Endothelial cell of umbilical vein (primary cell): ENCODE results near the gene GRM8. TPM values are rescaled to one million over a fixed set of nuclear protein-coding genes. Genes with fewer than 3 reads are reported as not detected.
A peak's percentile ranks its signal among the peaks of the same experiment; 100 is the strongest.

ENCODE experiments used
- BruUV-seq: library from RNA; stranded (reverse); fragments of 400-500 nt; replicated peaks from 2 replicates; lab custom pipeline; 2021; lab: Mats Ljungman, UMichigan
- CTCF ChIA-PET: fragments of 300-600, 350-600 bp; sonication (Branson Sonifier 250); formaldehyde crosslinking; loops from one replicate; lab custom pipeline; 2021; ENCODE audit warnings: antibody characterized with exemption, inconsistent platforms; lab: Charles Lee
- POLR2A ChIA-PET: fragments of 300-600, 350-600 bp; sonication (Branson Sonifier 250); formaldehyde crosslinking; loops from one replicate; lab custom pipeline; 2021; ENCODE audit warnings: antibody characterized with exemption, inconsistent platforms; lab: Charles Lee
- DNase-seq: peaks from one replicate; pipeline ENCODE4 v3.0.0-alpha.2; 2011; ENCODE audit warnings: low read depth, low spot score
- FAIRE-seq: peaks from 2 replicates; lab custom pipeline; 2011; peaks lifted over from hg19 to GRCh38; lab: Jason Lieb, UNC
- H2AFZ ChIP-seq: 2 replicates; pipeline ENCODE4 v1.6.0; 2012; ENCODE audit warnings: low read depth, low read length, control low read depth, inconsistent platforms
- H3K27ac ChIP-seq: 2 replicates; pipeline ENCODE4 v1.5.1; 2011; ENCODE audit warnings: low read depth, mild to moderate bottlenecking, control low read depth, low read length, moderate library complexity; ENCODE audit not compliant: insufficient read depth
- H3K27me3 ChIP-seq, 2 experiments: 2 replicates each; pipeline versions ENCODE4 v1.6.0 to v1.6.1; 2011; ENCODE audit warnings: low read length in 2 of 2, mixed read lengths in 1 of 2; ENCODE audit not compliant: control insufficient read depth in 2 of 2, insufficient read depth in 2 of 2
- H3K36me3 ChIP-seq, 2 experiments: 2 replicates in 1 of 2; 3 replicates in 1 of 2; pipeline ENCODE4 v1.5.1; 2011; ENCODE audit warnings: low read length in 2 of 2, mild to moderate bottlenecking in 1 of 2, moderate library complexity in 1 of 2; ENCODE audit not compliant: control insufficient read depth in 2 of 2, insufficient read depth in 2 of 2; ENCODE audit errors: extremely low read depth in 1 of 2
- H3K4me1 ChIP-seq: 3 replicates; pipeline ENCODE4 v1.5.1; 2011; ENCODE audit warnings: mild to moderate bottlenecking, low read length; ENCODE audit not compliant: control insufficient read depth, insufficient read depth; ENCODE audit errors: extremely low read depth
- H3K4me2 ChIP-seq: 2 replicates; pipeline ENCODE4 v1.6.1; 2011; ENCODE audit warnings: low read length, control low read depth, mixed read lengths; ENCODE audit not compliant: insufficient read depth
- H3K4me3 ChIP-seq, 3 experiments: fragments of 200-600 bp in 1 of 3; sonication (generic), shearing (Covaris generic) in 1 of 3; replicated peaks in 1 of 3; 2 replicates each; pipeline ENCODE4 v1.5.1; 2011 to 2016; ENCODE audit warnings: control low read depth in 3 of 3, low read length in 3 of 3, mild to moderate bottlenecking in 2 of 3, inconsistent platforms in 1 of 3, low read depth in 1 of 3, moderate library complexity in 1 of 3; ENCODE audit not compliant: insufficient read depth in 1 of 3
- H3K79me2 ChIP-seq: 2 replicates; pipeline ENCODE4 v1.6.0; 2012; ENCODE audit warnings: low read length, inconsistent platforms; ENCODE audit not compliant: control insufficient read depth, insufficient read depth
- H3K9ac ChIP-seq: replicated peaks from 2 replicates; pipeline ENCODE3; 2011; ENCODE audit warnings: low read length, control low read depth; ENCODE audit not compliant: insufficient read depth; ENCODE audit errors: extremely low read depth
- H3K9me1 ChIP-seq: replicated peaks from 3 replicates; pipeline ENCODE4 v1.6.0; 2011; ENCODE audit warnings: mild to moderate bottlenecking, low read length; ENCODE audit not compliant: control insufficient read depth, insufficient read depth; ENCODE audit errors: extremely low read depth
- H3K9me3 ChIP-seq: replicated peaks from 2 replicates; pipeline ENCODE4 v1.5.1; 2012; ENCODE audit warnings: low read length, inconsistent platforms; ENCODE audit not compliant: control insufficient read depth, insufficient read depth
- H4K20me1 ChIP-seq: replicated peaks from 2 replicates; pipeline ENCODE3; 2011; ENCODE audit warnings: mild to moderate bottlenecking, low read length; ENCODE audit not compliant: control insufficient read depth, insufficient read depth; ENCODE audit errors: extremely low read depth
- EZH2 ChIP-seq: IDR thresholded peaks from 2 replicates; pipeline ENCODE4 v1.6.1; 2012; ENCODE audit warnings: borderline replicate concordance, low read depth, mild to moderate bottlenecking, moderate library complexity, low read length, inconsistent platforms; ENCODE audit not compliant: severe bottlenecking
- FOS ChIP-seq: IDR thresholded peaks from 2 replicates; pipeline ENCODE4 v1.6.1; 2011; ENCODE audit warnings: mild to moderate bottlenecking, low read length, moderate library complexity, borderline replicate concordance; ENCODE audit not compliant: insufficient read depth
- GATA2 ChIP-seq: IDR thresholded peaks from 2 replicates; pipeline ENCODE4 v1.7.0; 2011; ENCODE audit warnings: low read depth, mild to moderate bottlenecking, moderate library complexity, mixed read lengths, low read length; ENCODE audit not compliant: insufficient read length, insufficient read depth
- JUN ChIP-seq: IDR thresholded peaks from 2 replicates; pipeline ENCODE4 v1.6.1; 2011; ENCODE audit warnings: borderline replicate concordance, low read depth; ENCODE audit not compliant: insufficient read length, insufficient read depth
- MAX ChIP-seq: IDR thresholded peaks from 2 replicates; pipeline ENCODE4 v1.6.1; 2011; ENCODE audit not compliant: insufficient read depth, insufficient read length
- MYC ChIP-seq: IDR thresholded peaks from one replicate; pipeline ENCODE4 v1.6.1; 2011; ENCODE audit warnings: mild to moderate bottlenecking, low read depth, low read length
- POLR2A ChIP-seq: IDR thresholded peaks from 2 replicates; pipeline ENCODE4 v1.6.1; 2012; ENCODE audit warnings: low read depth, mild to moderate bottlenecking, control low read depth, low read length
- POLR2AphosphoS5 ChIP-seq: IDR thresholded peaks from 2 replicates; pipeline ENCODE4 v1.6.1; 2012; ENCODE audit warnings: low read depth, mild to moderate bottlenecking, control low read depth, low read length, moderate library complexity; ENCODE audit not compliant: insufficient read depth
- dilution Hi-C: fragments of 300-500 bp; cut with MboI; formaldehyde crosslinking; loops from one replicate; pipeline ENCODE4 v1.15.0; 2019; ENCODE audit warnings: low sequenced_read_pairs; ENCODE audit not compliant: extremely low pct_ligation_motif_present
- intact Hi-C: fragments of 100-400 bp; cut with micrococcal nuclease; formaldehyde crosslinking; loops from one replicate; pipeline ENCODE4 v1.10.0; 2022
- polyA plus RNA-seq, 4 experiments: library from polyadenylated mRNA; depleted of rRNA in 3 of 4; stranded (reverse) in 3 of 4; unstranded in 1 of 4; fragments of >200 nt; gene quantifications; 2 replicates each; pipeline versions ENCODE4 v1.2.1 to v1.2.3, GENCODE V29; 2011 to 2012; ENCODE audit warnings: missing spikeins in 1 of 4
- total RNA-seq: library from RNA; stranded (reverse); gene quantifications from 2 replicates; pipeline ENCODE4 v1.2.3, GENCODE V29; 2021
- TF ChIP-seq, protein P1 (sequence below), 2 donors: IDR thresholded peaks; 1 replicate in 1 of 2; 2 replicates in 1 of 2; pipeline ENCODE4 v1.5.1; 2011; ENCODE audit warnings: low read length in 2 of 2, mild to moderate bottlenecking in 2 of 2, moderate library complexity in 2 of 2, control low read depth in 1 of 2, inconsistent platforms in 1 of 2, low read depth in 1 of 2; ENCODE audit not compliant: insufficient read depth in 1 of 2; ENCODE audit errors: extremely low read depth in 1 of 2

Gene GRM8
- total and polyA plus RNA-seq, 2 donors (not counting 3 experiments of a cell fraction or from before 2014, with no cell fraction given), result not detected

DNA sequence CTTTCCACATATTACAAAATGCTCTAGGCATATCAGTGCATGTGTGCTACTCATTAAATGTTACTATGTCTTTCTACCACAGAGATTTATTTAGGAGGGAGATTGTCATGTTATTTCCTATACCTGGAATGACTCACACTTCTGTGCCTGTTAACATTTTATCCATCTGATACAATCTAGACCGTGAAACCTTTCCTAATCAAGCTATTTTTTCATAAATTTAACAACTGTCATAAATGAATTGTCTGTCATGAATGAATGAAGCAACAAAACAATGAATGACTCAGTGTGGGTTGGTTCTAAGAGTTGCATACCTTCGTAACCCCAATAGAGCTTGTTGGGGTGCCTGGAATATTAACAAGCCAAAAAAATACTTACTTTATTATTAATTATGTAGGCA lies 554.3 kb downstream of the GRM8 start:
- ChIA-PET POLR2A (no interaction called here), CTCF (no interaction called here)
- BruUV-seq, result no TSS peak
- TF ChIP-seq GATA2, result no peak
- no peak for TF ChIP-seq EZH2
- TF ChIP-seq POLR2A, result no peak
- TF ChIP-seq JUN, result no peak
- no peak for TF ChIP-seq FOS
- no peak for TF ChIP-seq MYC
- Histone ChIP-seq H3K9me1 (no peaks in the 10 kb centered on the region), H3K4me2 (no peak overlapping the region), H3K4me1 (peaks cover 21% of the 10 kb centered on the region), H3K27ac (no peak overlapping the region), H3K9ac (no peak overlapping the region), H3K36me3 (no peaks in the 10 kb centered on the region), H4K20me1 (no peaks in the 10 kb centered on the region), H2AFZ (no peak overlapping the region), H3K9me3 (no peaks in the 10 kb centered on the region), H3K79me2 (no peaks in the 10 kb centered on the region), H3K27me3 (no peaks in the 10 kb centered on the region), H3K4me3 (no peak overlapping the region)
- intact Hi-C loops, result no loop called here
- dilution Hi-C loops, result no loop called here
- peak; percentile 6 for DNase-seq
- no peak for FAIRE-seq

DNA sequence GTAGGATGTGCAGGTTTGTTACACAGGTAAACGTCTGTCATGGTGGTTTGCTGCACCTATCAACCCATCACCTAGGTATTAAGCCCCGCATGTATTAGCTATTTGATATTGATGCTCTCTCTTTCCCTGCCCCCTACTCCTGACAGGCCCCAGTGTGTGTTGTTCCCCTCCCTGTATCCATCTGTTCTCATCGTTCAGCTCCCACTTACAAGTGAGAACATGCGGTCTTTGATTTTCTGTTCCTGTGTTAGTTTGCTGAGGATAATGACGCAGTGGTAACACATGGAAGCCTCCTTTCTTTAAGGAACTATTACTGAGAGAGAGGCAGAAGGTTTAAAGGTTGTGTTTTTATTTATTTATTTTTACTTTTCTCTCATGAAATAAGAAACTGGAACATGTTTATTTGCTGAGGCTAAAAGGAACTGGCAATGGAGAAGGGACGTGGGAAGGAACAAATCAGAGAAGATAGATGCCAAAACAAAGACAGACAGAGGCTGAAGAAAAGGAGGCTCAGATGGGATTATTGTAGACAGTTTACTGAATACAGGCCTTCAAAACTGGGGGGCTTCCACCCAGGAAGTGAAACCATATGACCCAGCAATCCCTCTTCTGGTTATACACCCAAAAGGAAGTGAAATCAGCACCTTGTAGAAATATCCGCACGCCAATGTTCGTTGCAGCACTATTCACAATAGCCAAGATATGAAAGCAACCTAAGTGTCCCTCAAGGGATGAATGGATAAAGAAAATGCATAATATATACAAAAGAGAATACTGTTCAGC lies 556.3 kb downstream of the GRM8 start:
- Histone ChIP-seq H3K36me3 (no peaks in the 10 kb centered on the region), H3K4me3 (no peak overlapping the region), H3K79me2 (no peaks in the 10 kb centered on the region), H3K4me1 (peaks cover 11% of the 10 kb centered on the region), H3K27ac (no peak overlapping the region), H3K9me1 (no peaks in the 10 kb centered on the region), H3K9me3 (no peaks in the 10 kb centered on the region), H2AFZ (no peak overlapping the region), H3K9ac (no peak overlapping the region), H3K4me2 (no peak overlapping the region), H4K20me1 (no peaks in the 10 kb centered on the region), H3K27me3 (no peaks in the 10 kb centered on the region)
- dilution Hi-C loops (no loop called here), intact Hi-C loops (no loop called here)
- ChIA-PET CTCF (no interaction called here), POLR2A (no interaction called here)
- FAIRE-seq, result no peak
- BruUV-seq, result no TSS peak
- TF ChIP-seq MAX, result no peak
- TF ChIP-seq FOS, result no peak
- TF ChIP-seq, protein P1, sequence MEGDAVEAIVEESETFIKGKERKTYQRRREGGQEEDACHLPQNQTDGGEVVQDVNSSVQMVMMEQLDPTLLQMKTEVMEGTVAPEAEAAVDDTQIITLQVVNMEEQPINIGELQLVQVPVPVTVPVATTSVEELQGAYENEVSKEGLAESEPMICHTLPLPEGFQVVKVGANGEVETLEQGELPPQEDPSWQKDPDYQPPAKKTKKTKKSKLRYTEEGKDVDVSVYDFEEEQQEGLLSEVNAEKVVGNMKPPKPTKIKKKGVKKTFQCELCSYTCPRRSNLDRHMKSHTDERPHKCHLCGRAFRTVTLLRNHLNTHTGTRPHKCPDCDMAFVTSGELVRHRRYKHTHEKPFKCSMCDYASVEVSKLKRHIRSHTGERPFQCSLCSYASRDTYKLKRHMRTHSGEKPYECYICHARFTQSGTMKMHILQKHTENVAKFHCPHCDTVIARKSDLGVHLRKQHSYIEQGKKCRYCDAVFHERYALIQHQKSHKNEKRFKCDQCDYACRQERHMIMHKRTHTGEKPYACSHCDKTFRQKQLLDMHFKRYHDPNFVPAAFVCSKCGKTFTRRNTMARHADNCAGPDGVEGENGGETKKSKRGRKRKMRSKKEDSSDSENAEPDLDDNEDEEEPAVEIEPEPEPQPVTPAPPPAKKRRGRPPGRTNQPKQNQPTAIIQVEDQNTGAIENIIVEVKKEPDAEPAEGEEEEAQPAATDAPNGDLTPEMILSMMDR (IDR thresholded peaks at IDR 0.05; ENCODE audit: extremely low read depth in 1 of 2, insufficient read depth in 1 of 2, low read depth in 1 of 2, low read length in 2 of 2), result no peak
- TF ChIP-seq POLR2A, result no peak
- no peak for TF ChIP-seq MYC
- no peak for TF ChIP-seq JUN
- TF ChIP-seq GATA2, result no peak
- no peak for TF ChIP-seq POLR2AphosphoS5
- TF ChIP-seq EZH2, result no peak
- no peak for DNase-seq
